ENCODE results near the gene ARHGAP9. TPM values are rescaled to one million over a fixed set of nuclear protein-coding genes. Genes with fewer than 3 reads are reported as not detected.

ARHGAP9 gene
- total RNA-seq, 3 donors from 2014 or later (not counting 1 experiment from before 2014, with no cell fraction given): 558 to 1,091 (median 1,015) TPM

GRCh38 chr12:57465030-57465746 lies 14.5 kb downstream of the ARHGAP9 start:
- Mint-ChIP-seq H3K9me3 (no peaks in the 10 kb centered on the region), H3K4me1 (peaks cover 69 to 73% of the 10 kb centered on the region in 2 donors), H3K4me3 (peak overlapping the region; percentile 56), H3K27me3 (ENCODE audit: low read depth in 2 of 2) (peaks cover 0 to 14% of the 10 kb centered on the region in 2 donors), H3K36me3 (no peaks in the 10 kb centered on the region), H3K27ac (peak overlapping the region; percentile 62 to 80)
- H3K36me3 ChIP-seq (ENCODE audit: control insufficient read depth, insufficient read depth, low read length): peaks cover 22% of the 10 kb centered on the region
- intact Hi-C loops (cut with micrococcal nuclease): no loop called here
- H3K27ac ChIP-seq (ENCODE audit: low read length): no peak overlapping the region
- no peak for DNase-seq
- peaks cover 6% of the 10 kb centered on the region for H3K27me3 ChIP-seq (ENCODE audit: control insufficient read depth, insufficient read depth, low read length)
- 75% methylated on average over 5 of the region's 6 CpGs for WGBS (ENCODE audit: insufficient coverage)
- no peaks in the 10 kb centered on the region for H3K9me3 ChIP-seq (ENCODE audit: control insufficient read depth, insufficient read depth, low read length)
- peaks cover 42% of the 10 kb centered on the region for H3K4me1 ChIP-seq (ENCODE audit: control insufficient read depth, insufficient read depth, low read length)
- TF ChIP-seq CTCF (IDR thresholded peaks at IDR 0.05): no peak
- ATAC-seq: no peak
- no peak overlapping the region for H3K4me3 ChIP-seq (ENCODE audit: low read length)

GRCh38 chr12:57464569-57464968 lies 15.1 kb downstream of the ARHGAP9 start:
- peak overlapping the region; percentile 56 for H3K4me3 Mint-ChIP-seq

GRCh38 chr12:57462912-57463253 lies 16.8 kb downstream of the ARHGAP9 start:
- Mint-ChIP-seq H3K36me3 (no peaks in the 10 kb centered on the region), H3K9me3 (no peaks in the 10 kb centered on the region), H3K27ac (peak overlapping the region; percentile 76 to 96), H3K4me1 (peaks cover 64 to 68% of the 10 kb centered on the region in 2 donors), H3K27me3 (ENCODE audit: low read depth in 2 of 2) (peaks cover 0 to 15% of the 10 kb centered on the region in 2 donors), H3K4me3 (peak overlapping the region; percentile 93)
- Histone ChIP-seq H3K27me3 (ENCODE audit: control insufficient read depth, insufficient read depth, low read length) (peaks cover 6% of the 10 kb centered on the region), H3K36me3 (ENCODE audit: control insufficient read depth, insufficient read depth, low read length) (peaks cover 5% of the 10 kb centered on the region), H3K4me1 (ENCODE audit: control insufficient read depth, insufficient read depth, low read length) (peaks cover 47% of the 10 kb centered on the region), H3K9me3 (ENCODE audit: control insufficient read depth, insufficient read depth, low read length) (no peaks in the 10 kb centered on the region), H3K4me3 (ENCODE audit: low read length) (no peak overlapping the region), H3K27ac (ENCODE audit: low read length) (no peak overlapping the region)
- intact Hi-C loops (cut with micrococcal nuclease): loop anchor here (2.0 kb wide), 1 partner anchor 14 kb away; no protein-coding TSS in a partner anchor
- ATAC-seq (no peak), DNase-seq (no peak)
- TF ChIP-seq CTCF (IDR thresholded peaks at IDR 0.05): peak; percentile 35
- WGBS (ENCODE audit: insufficient coverage): 38% methylated on average over 4 of the region's 5 CpGs

More at GRCh38 chr12:57464569-57464968, 15.1 kb downstream of the ARHGAP9 start:
- Mint-ChIP-seq H3K36me3 (no peaks in the 10 kb centered on the region), H3K4me1 (peaks cover 69 to 73% of the 10 kb centered on the region in 2 donors), H3K27me3 (ENCODE audit: low read depth in 2 of 2) (peaks cover 0 to 15% of the 10 kb centered on the region in 2 donors), H3K27ac (peak overlapping the region; percentile 61 to 62), H3K9me3 (no peaks in the 10 kb centered on the region)
- no peaks in the 10 kb centered on the region for H3K9me3 ChIP-seq (ENCODE audit: control insufficient read depth, insufficient read depth, low read length)
- 93% methylated on average over 12 of the region's 12 CpGs for WGBS (ENCODE audit: insufficient coverage)
- peaks cover 42% of the 10 kb centered on the region for H3K4me1 ChIP-seq (ENCODE audit: control insufficient read depth, insufficient read depth, low read length)
- intact Hi-C loops (cut with micrococcal nuclease): no loop called here
- peaks cover 6% of the 10 kb centered on the region for H3K27me3 ChIP-seq (ENCODE audit: control insufficient read depth, insufficient read depth, low read length)
- no peak overlapping the region for H3K4me3 ChIP-seq (ENCODE audit: low read length)
- TF ChIP-seq CTCF (IDR thresholded peaks at IDR 0.05): no peak
- H3K27ac ChIP-seq (ENCODE audit: low read length): no peak overlapping the region
- H3K36me3 ChIP-seq (ENCODE audit: control insufficient read depth, insufficient read depth, low read length): peaks cover 16% of the 10 kb centered on the region
- DNase-seq (no peak), ATAC-seq (no peak)
